Activated CD4-positive, CD25-positive, alpha-beta regulatory T cell treated with anti-CD3 and anti-CD28 coated beads, Interleukin-2, amount 50 U/mL, for 24 hours (primary cell): ENCODE data around the gene KCNMB3.
"Not testable (repeated sequence)": the region's sequence is repeated elsewhere in the genome, so short reads cannot be mapped to it uniquely, and the experiment has no call there.

ENCODE experiments used
- ATAC-seq, 2 donors: fragments of 150-1000 bp; cut with Tn5 transposase; one replicate each; pipeline ENCODE4 v1.10.0; 2021; ENCODE audit warnings: mild to moderate bottlenecking in 1 of 2, moderate library complexity in 1 of 2

The KCNMB3 gene, protein sequence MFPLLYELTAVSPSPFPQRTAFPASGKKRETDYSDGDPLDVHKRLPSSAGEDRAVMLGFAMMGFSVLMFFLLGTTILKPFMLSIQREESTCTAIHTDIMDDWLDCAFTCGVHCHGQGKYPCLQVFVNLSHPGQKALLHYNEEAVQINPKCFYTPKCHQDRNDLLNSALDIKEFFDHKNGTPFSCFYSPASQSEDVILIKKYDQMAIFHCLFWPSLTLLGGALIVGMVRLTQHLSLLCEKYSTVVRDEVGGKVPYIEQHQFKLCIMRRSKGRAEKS

DNA sequence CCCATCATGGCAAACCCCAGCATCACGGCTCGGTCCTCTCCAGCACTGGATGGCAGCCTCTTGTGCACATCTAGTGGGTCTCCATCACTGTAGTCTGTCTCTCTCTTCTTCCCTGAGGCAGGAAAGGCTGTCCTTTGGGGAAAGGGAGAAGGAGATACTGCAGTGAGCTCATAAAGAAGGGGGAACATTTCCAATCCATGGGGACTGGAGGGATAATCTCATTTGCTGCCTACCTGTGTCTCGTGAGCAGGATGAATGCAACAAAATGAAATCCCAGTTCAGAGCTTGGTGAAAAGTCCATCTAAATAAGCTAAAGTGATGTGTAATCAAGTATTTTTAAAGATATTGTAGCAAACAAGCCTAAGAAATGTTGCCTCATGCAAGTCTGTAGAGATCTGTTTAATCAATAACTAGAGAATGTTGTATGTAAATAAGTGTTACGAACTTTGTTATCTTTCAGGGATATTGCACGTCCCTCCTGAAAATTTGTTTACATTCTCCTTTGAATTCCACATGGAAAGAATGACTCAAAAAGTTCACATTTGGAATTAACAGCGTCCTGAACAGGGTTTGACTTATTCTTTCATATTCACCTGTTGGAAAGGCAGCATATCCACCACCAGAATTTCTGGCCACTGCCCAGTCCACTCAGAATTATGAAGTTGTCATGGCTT is at the start of gene KCNMB3:
TSS of gene KCNMB3 (minus strand) at position 312 of the 674 bp plus-strand sequence. CDS start at position 188, 124 bp downstream.
- no peak for ATAC-seq

DNA sequence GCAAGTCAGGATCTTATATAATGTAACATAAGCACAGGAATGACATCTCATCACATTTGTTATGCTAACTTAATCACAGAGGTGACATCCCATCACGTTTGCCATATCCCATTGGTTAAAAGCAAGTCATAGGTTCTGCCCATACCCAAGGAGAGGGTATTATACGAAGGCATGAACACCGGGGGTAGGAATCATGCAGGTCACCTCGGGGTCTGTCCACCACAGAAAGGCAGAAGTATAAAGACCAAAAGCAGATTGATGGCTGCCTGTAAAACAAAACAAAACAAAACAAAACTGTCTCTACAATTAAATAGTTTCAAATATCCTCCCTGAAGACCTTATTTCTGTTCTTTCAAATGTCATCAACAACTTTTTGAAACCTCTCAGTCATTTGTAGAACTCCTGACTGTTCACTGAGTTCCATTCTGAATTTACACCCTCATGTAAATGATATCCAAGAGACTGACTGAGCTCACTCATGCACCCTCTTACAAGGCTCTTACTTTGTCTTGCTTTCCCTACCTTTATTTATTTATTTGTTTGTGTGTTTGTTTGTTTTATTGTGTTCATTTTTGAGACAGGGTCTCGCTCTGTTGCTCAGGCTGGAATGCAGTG is 49.2 kb upstream of the KCNMB3 start:
- no peak for ATAC-seq

DNA sequence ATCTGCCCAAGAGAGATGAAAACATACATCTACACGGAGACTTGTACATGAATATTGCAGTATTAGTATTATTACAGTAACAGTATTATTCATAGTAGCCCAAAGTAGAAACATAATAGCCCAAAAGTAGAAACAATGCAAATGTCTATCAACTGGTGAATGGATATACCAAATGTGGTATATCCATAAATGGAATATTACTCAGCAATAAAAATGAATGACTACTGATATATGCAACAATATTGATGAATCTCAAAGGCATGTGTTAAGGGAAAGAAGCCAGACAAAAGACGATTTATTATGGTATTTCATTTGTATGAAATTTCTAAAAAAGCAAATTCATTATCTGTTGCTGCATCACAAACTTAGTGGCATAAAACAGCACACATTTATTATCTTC is 48.4 kb upstream of the KCNMB3 start:
- no peak for ATAC-seq

DNA sequence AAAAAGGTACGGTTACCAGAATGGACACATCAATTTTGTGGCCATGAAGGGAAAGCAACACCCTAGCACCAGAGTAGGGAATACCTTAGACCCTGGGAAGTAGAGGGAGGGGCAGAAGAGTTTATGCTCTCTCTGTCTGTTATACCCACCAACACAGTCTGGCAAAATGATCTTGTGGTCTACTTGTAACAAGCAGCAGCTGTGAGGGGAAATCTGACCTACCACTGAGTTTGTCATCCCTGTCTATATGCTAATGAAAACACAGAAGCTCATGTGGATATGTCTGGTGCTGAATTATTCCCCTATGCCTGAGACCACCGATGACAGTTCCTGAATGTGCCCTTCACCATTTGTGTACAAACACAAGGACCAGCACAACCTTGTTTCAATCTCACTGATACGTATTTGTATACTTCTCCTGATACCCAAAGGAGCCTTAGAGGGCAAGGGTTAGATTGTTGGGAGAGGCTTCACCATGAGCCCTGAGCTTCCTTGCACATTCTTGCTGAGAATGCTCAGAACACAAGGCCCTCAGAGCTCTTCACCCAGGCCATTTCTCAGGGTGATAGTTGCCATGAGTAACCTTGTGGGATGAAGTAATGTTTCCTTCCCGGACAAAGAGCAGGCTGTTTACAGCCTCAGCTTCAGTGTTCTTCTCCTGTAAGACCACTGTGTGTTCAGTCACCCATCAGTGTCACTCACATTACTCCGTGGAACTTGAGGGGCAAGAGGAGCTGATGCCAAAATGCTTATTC is 47.2 kb upstream of the KCNMB3 start:
- no peak for ATAC-seq

DNA sequence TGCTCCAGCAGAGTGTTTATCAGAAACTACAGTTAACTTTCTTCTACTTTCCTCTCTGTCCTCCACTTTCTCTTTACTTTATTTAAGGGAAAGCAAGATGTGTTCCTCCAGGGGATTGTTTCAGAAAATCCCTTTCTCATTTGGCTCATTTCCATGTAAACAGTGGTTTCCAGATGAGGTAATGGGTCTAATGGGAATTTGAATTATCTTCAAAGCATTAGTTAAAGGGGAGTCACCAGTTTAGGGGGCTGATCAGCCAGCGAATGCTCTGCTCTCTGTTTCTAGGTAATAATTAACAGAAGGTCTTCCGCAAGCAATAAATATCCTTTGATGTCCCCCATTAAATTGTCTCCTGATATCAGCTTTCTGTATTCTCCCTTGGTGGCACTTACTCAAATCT is 41.5 kb upstream of the KCNMB3 start:
- no peak for ATAC-seq

DNA sequence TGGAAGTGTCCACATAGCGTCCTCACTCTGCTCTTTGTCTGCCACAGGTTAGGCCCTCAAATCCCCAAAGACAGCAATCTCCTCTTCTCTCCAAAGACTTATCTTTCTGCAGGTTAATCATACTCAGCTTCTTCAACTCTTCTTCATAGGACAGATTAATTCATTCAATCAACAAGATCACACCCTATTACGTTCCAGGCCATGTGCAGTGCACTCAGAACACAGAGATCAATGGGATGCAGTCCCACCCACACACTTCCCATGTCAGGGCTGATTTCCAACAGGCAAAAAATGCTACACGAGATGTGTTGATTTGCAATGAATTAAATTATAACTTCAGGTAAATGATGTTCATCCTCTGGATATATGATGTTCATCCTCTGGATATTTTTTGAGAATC is 38.4 kb upstream of the KCNMB3 start:
- no peak for ATAC-seq

DNA sequence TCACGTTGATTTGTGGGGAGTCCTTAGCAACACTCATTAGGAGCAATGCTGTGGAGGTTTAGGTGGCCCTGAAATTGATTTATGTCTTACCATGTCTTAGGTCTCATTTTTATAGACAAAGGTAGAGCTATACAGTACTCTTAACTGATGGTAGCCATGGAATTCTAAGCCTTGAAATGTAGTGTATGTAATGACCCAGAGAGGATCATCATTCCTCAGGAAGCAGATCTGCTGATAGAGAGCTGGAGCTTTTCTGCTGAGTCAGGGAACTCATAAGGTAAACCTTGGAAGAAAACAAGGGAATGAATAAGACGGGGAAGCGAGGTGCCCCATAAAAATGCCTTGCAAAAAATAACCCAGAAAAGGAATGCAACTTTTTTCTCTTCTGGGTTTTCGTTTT is 37.9 kb upstream of the KCNMB3 start:
- no peak for ATAC-seq

DNA sequence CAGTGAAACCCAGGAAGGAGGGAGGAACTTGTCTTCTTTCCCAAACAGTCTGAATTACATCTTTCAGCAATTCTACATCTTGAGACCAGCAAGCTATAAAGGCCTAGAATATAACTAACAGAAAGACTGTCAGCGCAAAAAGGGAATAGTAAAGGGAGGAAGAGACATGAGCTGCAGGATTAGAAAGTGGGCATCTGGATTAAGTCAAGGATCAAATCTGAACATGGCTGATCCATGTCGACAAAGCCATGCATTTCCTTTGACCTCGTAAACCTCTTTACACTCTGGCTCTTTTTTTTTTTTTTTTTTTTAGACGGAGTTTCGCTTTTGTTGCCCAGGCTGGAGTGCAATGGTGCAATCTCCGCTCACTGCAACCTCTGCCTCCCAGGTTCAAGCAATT is 35.4 kb upstream of the KCNMB3 start:
- ATAC-seq: no peak

DNA sequence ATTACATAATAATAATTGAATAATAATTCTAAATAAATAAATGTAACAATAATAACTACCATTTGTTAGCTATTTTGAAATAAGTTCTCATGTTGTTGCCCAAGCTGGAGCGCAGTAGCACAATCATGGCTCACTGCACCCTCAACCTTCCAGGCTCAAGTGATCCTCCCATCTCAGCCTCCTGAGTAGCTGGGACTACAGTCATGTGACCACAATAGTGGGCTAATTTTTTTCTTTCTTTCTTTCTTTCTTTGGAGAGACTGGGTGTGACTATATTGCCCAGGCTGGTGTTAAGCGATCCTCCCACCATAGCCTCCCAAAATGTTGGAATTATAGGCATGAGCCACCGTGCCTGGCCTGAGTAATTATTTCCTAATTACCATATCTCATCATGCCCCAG is 30.9 kb upstream of the KCNMB3 start:
- no peak for ATAC-seq

DNA sequence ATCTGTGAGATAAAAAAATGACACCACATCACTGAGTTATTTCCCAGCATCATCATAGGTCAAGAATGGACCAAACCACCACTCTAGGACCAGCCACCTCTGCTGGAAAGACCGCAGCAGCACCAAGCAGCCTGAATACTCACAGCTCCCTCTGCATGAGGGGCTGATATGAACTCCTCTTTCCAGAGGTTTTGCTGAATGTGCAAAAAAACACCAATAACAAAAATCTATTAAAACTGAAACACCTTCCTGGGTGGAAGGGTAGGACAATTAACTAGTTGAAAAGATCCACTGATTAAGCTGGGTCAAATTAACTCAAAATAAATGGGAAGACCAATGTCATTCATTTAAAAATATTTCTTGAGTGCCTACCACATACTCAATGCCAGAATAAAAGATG is 28.9 kb upstream of the KCNMB3 start:
- no peak for ATAC-seq

DNA sequence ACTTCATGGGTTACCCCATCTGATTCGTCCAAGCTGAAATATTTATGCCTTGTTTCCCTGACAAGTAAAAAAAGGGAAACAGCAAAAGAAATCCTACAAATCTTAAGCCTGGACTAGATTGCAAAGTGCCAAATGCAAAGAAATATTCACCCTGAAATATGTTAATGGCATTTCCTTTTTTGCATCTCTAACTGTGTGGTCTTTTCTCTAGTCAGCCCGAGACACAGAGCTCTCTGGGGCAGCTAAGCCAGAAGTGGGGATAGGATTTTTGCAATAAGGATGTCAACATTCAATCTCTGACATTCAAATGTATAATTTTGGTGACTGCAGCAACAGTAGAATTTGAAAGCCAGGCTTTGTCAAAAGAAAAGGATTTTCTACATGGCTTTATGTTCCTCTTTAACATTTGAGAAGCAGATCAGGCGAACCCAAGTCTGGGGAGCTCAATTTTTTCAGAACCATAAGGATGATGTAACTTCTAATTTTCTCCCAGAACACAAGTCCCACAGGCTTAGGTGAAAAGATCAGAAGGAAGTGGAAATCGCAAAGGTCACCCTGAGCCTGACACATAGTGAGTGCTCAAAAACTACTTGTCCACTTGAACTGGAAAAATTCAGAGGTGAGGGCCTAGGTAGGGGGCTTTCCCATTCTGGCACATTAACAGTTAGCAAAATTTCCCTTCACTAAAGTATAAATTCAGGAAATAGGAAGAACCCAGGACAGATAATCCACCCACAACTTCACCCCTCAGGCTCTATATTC is 28.2 kb upstream of the KCNMB3 start:
- no peak for ATAC-seq

DNA sequence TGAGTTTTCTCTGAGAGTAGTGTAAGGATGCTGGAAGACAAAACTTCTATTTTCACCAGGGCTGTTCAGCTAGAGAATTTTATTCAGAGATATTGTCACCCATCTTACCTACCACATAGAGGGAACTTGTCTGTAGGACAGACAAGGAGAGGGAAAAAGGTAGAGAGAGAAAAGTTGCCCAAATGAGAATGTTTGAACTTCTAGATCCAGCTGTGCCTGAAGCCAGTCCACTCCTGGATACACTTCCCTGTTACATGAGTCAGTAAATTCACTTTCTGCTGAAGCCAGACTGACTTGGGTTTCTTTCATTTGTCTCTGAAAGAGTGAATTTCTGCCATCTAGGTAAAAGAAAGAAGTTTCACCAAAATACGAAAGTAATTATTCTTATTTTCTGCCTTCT is 27.2 kb upstream of the KCNMB3 start:
- ATAC-seq: no peak

DNA sequence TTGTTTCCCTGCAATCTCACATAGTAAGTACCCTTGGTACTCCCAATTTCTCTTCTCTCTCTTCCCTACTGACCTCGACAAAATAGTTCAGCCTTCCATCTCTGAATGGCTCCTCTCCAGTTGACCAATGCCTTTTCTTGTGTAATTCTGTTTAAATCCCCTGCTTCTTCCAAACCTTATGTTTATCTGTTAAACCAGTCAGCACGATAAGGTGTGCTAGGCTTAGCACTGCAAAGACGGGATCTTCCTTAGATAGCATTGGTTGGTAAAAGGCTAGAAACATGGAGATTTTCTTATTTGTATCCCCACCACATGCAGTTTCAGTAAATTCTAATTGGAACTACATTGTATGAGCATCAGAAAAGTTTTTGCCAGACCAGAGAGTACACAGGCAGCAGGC is 25.8 kb upstream of the KCNMB3 start:
- no peak for ATAC-seq

DNA sequence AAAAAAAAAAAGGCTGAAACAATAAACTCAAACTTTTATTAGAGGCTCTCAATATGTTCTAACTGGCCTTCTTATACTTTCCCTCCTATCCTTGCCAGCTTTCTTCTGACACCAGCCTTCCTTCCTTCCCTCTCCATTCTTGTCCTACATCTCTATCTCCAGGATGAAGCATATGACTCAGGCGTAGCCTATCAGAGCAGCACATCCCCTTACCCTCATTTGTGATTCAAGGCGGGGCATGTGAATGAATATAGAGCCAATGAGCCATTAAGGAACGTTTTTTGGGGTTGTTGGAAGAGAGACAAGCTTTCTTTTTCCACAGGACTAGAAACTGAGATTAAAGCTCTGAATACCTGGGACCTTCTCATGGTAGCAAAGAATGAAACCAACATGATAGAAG is 25.1 kb upstream of the KCNMB3 start:
- ATAC-seq: no peak

DNA sequence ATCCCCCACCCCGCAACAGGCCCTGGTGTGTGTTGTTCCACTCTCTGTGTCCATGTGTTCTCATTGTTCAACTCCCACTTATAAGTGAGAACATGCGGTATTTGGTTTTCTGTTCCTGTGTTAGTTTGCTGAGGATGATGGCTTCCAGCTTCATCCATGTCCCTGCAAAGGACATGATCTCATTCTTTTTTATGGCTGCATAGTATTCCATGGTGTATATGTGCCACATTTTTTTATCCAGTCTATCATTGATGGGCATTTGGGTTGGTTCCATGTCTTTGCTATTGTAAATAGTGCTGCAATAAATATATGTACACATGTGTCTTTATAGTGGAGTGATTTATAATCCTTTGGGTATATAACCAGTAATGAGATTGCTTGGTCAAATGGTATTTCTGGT is 23.5 kb upstream of the KCNMB3 start:
- ATAC-seq: not testable (repeated sequence)

DNA sequence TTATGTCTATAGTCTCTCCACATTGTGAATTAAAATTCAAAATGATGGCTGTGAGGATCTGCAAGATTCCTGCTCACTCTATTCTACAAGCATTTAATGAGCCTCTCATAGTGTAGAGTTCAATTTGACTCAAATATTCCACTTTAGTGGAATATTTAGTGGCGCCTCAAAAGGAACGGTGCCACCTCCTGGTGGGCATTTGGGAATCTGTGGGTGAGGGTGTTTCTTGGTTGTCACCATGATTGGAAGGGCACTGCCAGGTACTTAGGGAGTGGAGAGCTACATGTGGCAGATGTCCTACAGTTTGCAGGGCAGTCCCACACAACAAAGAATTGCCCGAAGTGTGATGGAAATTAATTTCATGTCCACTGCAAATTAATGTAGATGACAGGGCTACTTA is 21.5 kb upstream of the KCNMB3 start:
- no peak for ATAC-seq

DNA sequence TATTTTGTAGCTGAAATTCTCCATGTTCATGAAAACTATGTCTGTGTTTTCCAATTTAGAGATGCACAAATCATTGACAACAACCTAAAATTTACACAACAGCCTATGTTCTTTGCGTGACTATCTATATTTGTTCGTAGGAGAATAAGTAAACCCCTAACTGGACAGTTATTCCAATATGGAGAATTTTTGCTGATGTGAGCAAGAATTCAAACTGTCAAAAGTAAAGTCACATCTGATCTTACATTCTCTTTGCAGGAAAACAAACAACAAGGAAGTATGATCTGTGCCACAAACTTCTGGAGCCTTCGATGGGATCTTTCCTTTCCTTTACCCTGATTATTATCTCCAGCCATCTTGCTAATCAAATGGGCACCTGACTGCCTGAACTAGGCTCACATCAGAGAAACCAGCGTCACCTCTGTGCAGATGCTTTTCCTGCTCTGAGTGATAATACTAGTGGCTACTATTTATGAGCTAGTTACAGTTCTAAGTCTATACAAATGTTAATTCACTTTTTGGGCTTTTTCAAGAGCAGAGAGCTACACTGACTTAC is 18.3 kb upstream of the KCNMB3 start:
- no peak for ATAC-seq

DNA sequence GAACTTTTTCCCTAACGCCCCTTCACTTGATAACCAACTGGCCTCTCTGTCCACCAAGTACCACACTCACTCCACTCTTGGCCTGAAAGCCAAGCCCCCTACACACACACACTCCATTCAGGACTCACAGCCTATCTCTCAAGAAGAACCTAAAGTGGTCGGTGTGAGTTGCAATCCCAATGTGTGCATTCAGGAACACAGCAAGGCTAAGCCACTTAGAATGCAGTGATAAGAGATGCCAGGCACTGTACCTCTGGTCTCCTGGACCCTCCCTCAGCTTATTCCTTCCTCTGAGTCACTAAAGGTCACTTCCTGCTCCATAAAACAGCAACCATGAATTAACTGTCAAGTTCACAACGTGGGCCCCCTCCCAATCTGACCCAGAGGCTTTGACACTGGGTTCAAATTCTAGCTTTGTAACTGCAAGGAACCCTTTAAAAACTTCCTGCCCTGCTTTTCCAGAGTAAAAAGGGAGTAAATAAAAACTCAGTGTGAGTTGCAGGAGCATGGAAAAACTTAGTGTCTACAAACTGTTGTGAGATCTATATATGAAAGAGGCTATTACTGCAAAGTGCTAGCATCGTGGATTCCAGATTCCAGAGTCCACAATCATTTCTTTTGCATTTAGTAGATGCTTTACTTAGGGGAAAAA is 17.6 kb upstream of the KCNMB3 start:
- no peak for ATAC-seq

DNA sequence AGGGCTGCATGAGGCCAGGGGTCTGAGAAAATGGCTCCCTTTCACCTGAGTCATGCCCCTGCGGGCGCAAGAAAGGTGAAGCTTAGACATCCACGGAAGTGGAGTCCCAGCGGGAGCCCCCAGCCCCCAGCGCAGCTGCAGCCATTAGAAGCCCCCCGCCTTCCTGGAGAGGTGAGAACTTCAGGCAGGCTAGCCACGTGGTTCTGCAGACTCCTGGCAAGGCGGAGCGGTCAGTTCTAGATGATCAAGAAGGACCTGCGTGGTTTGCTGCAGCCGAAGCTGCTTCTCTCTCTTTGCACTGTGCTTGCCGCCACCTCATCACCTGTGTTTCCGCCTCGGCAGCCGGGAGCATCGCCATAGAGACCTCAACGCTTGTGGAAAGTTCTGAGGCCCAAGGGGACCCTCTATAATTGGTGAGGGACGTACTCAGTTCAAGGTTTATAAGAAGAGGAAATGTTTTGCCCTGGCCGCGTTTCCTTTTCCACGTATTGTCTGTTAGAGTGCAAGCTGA is 15.8 kb upstream of the KCNMB3 start:
- no peak for ATAC-seq

DNA sequence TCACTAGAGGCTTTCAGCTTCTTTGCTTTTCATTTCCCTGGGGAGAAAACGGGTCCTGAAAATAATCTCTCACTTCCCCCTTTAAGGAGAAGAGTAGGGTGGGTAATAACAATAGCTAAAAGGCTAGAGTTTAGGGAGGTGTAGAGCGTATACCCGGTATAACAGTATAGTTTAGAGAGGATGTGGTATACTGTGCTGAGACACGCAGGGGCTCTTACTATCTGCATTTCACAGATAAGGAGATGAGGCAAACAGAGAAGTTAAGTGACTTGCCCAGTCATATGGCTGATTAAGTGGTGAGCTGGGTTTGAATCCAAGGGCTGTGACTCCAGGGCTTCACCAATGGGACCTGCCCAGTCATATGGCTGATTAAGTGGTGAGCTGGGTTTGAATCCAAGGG is 15.0 kb upstream of the KCNMB3 start:
- ATAC-seq: peak; percentile 43 to 44

DNA sequence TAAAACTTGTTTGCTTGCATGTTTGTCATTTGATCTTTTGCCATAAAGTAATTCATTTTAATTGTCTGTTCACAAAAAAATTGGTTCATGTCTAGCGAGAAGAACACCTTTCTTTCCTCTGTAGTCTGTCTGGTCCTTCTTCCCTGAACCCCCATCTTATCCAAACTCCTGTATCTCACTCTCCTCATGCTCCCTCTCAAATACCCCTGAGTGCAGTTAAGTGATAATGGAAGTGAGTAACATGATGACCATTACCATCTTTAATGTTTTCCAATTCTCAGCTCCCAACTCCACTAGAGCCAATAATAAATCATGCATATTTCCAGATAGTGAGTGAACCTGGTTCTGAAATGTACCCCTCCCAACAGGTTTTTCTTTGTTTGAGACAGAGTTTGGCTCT is 14.2 kb upstream of the KCNMB3 start:
- no peak for ATAC-seq

DNA sequence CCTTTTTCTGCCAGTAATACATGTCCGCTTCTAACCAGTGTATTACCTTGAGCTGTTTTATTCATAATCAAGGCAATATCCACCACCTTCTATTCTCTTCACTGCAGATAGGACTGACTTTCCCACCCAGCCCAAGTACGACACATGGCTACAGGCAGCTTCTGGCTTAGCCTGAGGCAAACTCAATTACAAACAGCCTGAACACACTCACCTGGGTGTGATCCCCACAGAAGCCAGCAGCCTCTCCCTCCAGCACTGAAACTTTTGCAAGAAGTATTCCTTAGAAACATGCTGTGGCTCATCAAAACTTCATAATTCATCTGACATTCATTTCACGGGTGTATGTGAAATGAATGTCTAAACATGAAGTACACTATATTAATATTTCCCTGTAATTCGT is 13.5 kb upstream of the KCNMB3 start:
- no peak for ATAC-seq
